Liver (tissue), 9 donors: Measurements from ENCODE around the gene CCDC187. TPM values are rescaled to one million over a fixed set of nuclear protein-coding genes. Genes with fewer than 3 reads are reported as not detected.

Experiments
- DNase-seq: peaks from one replicate; pipeline ENCODE4 v3.0.0-alpha.2; 2017; ENCODE audit warnings: low spot score
- H3K27ac ChIP-seq, 2 donors: one replicate each; pipeline ENCODE4 v1.7.0; 2013; ENCODE audit warnings: inconsistent platforms in 2 of 2, low read length in 2 of 2, control low read depth in 1 of 2, low read depth in 1 of 2, mild to moderate bottlenecking in 1 of 2
- H3K27me3 ChIP-seq, 4 donors: one replicate each; pipeline versions ENCODE4 v1.6.1 to v1.7.0; 2013; ENCODE audit warnings: low read length in 3 of 4, inconsistent platforms in 1 of 4, mild to moderate bottlenecking in 1 of 4, moderate library complexity in 1 of 4; ENCODE audit not compliant: control insufficient read depth in 4 of 4, insufficient read depth in 4 of 4
- H3K36me3 ChIP-seq, 4 donors: one replicate each; pipeline versions ENCODE4 v1.6.1 to v1.7.0; 2013; ENCODE audit warnings: low read length in 3 of 4, mild to moderate bottlenecking in 3 of 4, low read depth in 1 of 4, moderate library complexity in 1 of 4; ENCODE audit not compliant: control insufficient read depth in 4 of 4, insufficient read depth in 3 of 4
- H3K4me1 ChIP-seq, 4 donors: one replicate each; pipeline versions ENCODE4 v1.6.1 to v1.7.0; 2013; ENCODE audit warnings: low read length in 3 of 4, mild to moderate bottlenecking in 3 of 4, moderate library complexity in 1 of 4; ENCODE audit not compliant: control insufficient read depth in 4 of 4, insufficient read depth in 4 of 4
- H3K4me3 ChIP-seq, 3 donors: one replicate each; pipeline versions ENCODE4 v1.6.1 to v1.7.0; 2013; ENCODE audit warnings: low read length in 3 of 3, control low read depth in 1 of 3, low read depth in 1 of 3, mild to moderate bottlenecking in 1 of 3
- H3K9ac ChIP-seq, 2 donors: one replicate each; pipeline ENCODE4 v1.7.0; 2013; ENCODE audit warnings: low read length in 2 of 2, mild to moderate bottlenecking in 2 of 2, moderate library complexity in 2 of 2, control low read depth in 1 of 2, low read depth in 1 of 2
- H3K9me3 ChIP-seq, 4 donors: one replicate each; pipeline versions ENCODE4 v1.6.1 to v1.7.0; 2013; ENCODE audit warnings: low read length in 3 of 4; ENCODE audit not compliant: control insufficient read depth in 4 of 4
- EGR1 ChIP-seq, 2 donors: IDR thresholded peaks; 2 replicates each; pipeline ENCODE4 v1.6.1; 2016 to 2018; ENCODE audit warnings: antibody characterized with exemption in 2 of 2, low read depth in 2 of 2
- GABPA ChIP-seq, 2 donors: IDR thresholded peaks in 1 of 2; conservative IDR thresholded peaks in 1 of 2; 2 replicates each; pipeline ENCODE4 v1.6.1; 2016; ENCODE audit warnings: antibody characterized with exemption in 2 of 2, mild to moderate bottlenecking in 1 of 2, moderate library complexity in 1 of 2
- HNF4A ChIP-seq, 2 donors: conservative IDR thresholded peaks; 2 replicates each; pipeline ENCODE4 v1.6.1; 2016; ENCODE audit warnings: antibody characterized with exemption in 2 of 2, mild to moderate bottlenecking in 2 of 2
- HNF4G ChIP-seq: IDR thresholded peaks from 2 replicates; pipeline ENCODE4 v1.6.1; 2016; ENCODE audit warnings: antibody characterized with exemption
- JUND ChIP-seq, 2 donors: IDR thresholded peaks; 2 replicates each; pipeline ENCODE4 v1.6.1; 2016; ENCODE audit warnings: antibody characterized with exemption in 2 of 2
- NR2F2 ChIP-seq: IDR thresholded peaks from 2 replicates; pipeline ENCODE4 v1.6.1; 2016; ENCODE audit warnings: antibody characterized with exemption
- RAD21 ChIP-seq, 2 donors: IDR thresholded peaks; 2 replicates each; pipeline ENCODE4 v1.6.1; 2016; ENCODE audit warnings: antibody characterized with exemption in 2 of 2, mild to moderate bottlenecking in 2 of 2
- RXRA ChIP-seq, 2 donors: IDR thresholded peaks; 2 replicates each; pipeline ENCODE4 v1.6.1; 2017 to 2018; ENCODE audit warnings: antibody characterized with exemption in 2 of 2, mild to moderate bottlenecking in 1 of 2
- SP1 ChIP-seq: IDR thresholded peaks from 2 replicates; pipeline ENCODE4 v1.6.1; 2018; ENCODE audit warnings: antibody characterized with exemption, mild to moderate bottlenecking
- TAF1 ChIP-seq: conservative IDR thresholded peaks from 2 replicates; pipeline ENCODE4 v1.6.1; 2016; ENCODE audit warnings: antibody characterized with exemption, mild to moderate bottlenecking
- YY1 ChIP-seq: IDR thresholded peaks from 2 replicates; pipeline ENCODE4 v1.6.1; 2016; ENCODE audit warnings: antibody characterized with exemption, mild to moderate bottlenecking
- WGBS: extraction: QIAGEN DNeasy Blood & Tissue Kit; methylation state at CpG from one replicate; pipeline ENCODE4 v1.1.7; 2013; 5-methylcytosine and 5-hydroxymethylcytosine counted together
- polyA plus RNA-seq, 2 donors: library from polyadenylated mRNA; stranded (reverse) in 1 of 2; unstranded in 1 of 2; fragments of 200-250 nt in 1 of 2; fragments of >200 nt in 1 of 2; fragmentation: Nextera tagmentation in 1 of 2; extraction: Ambion mirVana in 1 of 2; gene quantifications; one replicate each; pipeline versions ENCODE4 v1.2.1 to v1.2.3, GENCODE V29; 2013 to 2015
- total RNA-seq, 2 donors: library from RNA; depleted of rRNA; stranded (reverse); fragments of >200 nt; gene quantifications; one replicate each; pipeline ENCODE4 v1.2.3, GENCODE V29; 2014
- TF ChIP-seq, protein P1 (sequence below): IDR thresholded peaks from 2 replicates; pipeline ENCODE4 v1.6.1; 2016; ENCODE audit warnings: antibody characterized with exemption
- TF ChIP-seq, protein P2 (sequence below): IDR thresholded peaks from 2 replicates; pipeline ENCODE4 v1.6.1; 2016; ENCODE audit warnings: antibody characterized with exemption
- TF ChIP-seq, protein P3 (sequence below): IDR thresholded peaks from 2 replicates; pipeline ENCODE4 v1.6.1; 2016; ENCODE audit warnings: antibody characterized with exemption, mild to moderate bottlenecking
- TF ChIP-seq, protein P4 (sequence below): IDR thresholded peaks from 2 replicates; pipeline ENCODE4 v1.6.1; 2016; ENCODE audit warnings: antibody characterized with exemption
- TF ChIP-seq, protein P5 (sequence below): fragments of 150-350 bp; IDR thresholded peaks from 2 replicates; pipeline ENCODE4 v1.5.1; 2017; ENCODE audit warnings: improper control_type of control experiment, low read depth, low read length; ENCODE audit not compliant: missing input control
- donor health status: healthy.
- donor health status: healthy.
- donor health status: healthy.
- donor health status: healthy.
- donor health status: healthy.

Gene CCDC187
- total and polyA plus RNA-seq, 4 donors, result 0.05 TPM; not detected in 3

GRCh38 chr9:136264031-136264430, 39.9 kb downstream of the CCDC187 start:
- no peak overlapping the region for H3K27ac ChIP-seq

More at GRCh38 chr9:136264031-136264430, 39.9 kb downstream of the CCDC187 start:
- no peaks in the 10 kb centered on the region for H3K27me3 ChIP-seq
- no peak overlapping the region for H3K9ac ChIP-seq
- H3K36me3 ChIP-seq, result no peaks in the 10 kb centered on the region
- H3K9me3 ChIP-seq, result no peaks in the 10 kb centered on the region
- no peak for TF ChIP-seq YY1
- TF ChIP-seq, protein P1, sequence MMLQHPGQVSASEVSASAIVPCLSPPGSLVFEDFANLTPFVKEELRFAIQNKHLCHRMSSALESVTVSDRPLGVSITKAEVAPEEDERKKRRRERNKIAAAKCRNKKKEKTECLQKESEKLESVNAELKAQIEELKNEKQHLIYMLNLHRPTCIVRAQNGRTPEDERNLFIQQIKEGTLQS, result no peak
- TF ChIP-seq EGR1 (IDR thresholded peaks at IDR 0.05; ENCODE audit: low read depth in 2 of 2), result no peak
- no peak for TF ChIP-seq NR2F2
- TF ChIP-seq, protein P2, sequence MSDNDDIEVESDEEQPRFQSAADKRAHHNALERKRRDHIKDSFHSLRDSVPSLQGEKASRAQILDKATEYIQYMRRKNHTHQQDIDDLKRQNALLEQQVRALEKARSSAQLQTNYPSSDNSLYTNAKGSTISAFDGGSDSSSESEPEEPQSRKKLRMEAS, result no peak
- TF ChIP-seq TAF1, result no peak
- TF ChIP-seq, protein P3, sequence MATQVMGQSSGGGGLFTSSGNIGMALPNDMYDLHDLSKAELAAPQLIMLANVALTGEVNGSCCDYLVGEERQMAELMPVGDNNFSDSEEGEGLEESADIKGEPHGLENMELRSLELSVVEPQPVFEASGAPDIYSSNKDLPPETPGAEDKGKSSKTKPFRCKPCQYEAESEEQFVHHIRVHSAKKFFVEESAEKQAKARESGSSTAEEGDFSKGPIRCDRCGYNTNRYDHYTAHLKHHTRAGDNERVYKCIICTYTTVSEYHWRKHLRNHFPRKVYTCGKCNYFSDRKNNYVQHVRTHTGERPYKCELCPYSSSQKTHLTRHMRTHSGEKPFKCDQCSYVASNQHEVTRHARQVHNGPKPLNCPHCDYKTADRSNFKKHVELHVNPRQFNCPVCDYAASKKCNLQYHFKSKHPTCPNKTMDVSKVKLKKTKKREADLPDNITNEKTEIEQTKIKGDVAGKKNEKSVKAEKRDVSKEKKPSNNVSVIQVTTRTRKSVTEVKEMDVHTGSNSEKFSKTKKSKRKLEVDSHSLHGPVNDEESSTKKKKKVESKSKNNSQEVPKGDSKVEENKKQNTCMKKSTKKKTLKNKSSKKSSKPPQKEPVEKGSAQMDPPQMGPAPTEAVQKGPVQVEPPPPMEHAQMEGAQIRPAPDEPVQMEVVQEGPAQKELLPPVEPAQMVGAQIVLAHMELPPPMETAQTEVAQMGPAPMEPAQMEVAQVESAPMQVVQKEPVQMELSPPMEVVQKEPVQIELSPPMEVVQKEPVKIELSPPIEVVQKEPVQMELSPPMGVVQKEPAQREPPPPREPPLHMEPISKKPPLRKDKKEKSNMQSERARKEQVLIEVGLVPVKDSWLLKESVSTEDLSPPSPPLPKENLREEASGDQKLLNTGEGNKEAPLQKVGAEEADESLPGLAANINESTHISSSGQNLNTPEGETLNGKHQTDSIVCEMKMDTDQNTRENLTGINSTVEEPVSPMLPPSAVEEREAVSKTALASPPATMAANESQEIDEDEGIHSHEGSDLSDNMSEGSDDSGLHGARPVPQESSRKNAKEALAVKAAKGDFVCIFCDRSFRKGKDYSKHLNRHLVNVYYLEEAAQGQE, result no peak
- TF ChIP-seq, protein P4, sequence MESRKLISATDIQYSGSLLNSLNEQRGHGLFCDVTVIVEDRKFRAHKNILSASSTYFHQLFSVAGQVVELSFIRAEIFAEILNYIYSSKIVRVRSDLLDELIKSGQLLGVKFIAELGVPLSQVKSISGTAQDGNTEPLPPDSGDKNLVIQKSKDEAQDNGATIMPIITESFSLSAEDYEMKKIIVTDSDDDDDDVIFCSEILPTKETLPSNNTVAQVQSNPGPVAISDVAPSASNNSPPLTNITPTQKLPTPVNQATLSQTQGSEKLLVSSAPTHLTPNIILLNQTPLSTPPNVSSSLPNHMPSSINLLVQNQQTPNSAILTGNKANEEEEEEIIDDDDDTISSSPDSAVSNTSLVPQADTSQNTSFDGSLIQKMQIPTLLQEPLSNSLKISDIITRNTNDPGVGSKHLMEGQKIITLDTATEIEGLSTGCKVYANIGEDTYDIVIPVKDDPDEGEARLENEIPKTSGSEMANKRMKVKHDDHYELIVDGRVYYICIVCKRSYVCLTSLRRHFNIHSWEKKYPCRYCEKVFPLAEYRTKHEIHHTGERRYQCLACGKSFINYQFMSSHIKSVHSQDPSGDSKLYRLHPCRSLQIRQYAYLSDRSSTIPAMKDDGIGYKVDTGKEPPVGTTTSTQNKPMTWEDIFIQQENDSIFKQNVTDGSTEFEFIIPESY, result no peak
- TF ChIP-seq, protein P5, sequence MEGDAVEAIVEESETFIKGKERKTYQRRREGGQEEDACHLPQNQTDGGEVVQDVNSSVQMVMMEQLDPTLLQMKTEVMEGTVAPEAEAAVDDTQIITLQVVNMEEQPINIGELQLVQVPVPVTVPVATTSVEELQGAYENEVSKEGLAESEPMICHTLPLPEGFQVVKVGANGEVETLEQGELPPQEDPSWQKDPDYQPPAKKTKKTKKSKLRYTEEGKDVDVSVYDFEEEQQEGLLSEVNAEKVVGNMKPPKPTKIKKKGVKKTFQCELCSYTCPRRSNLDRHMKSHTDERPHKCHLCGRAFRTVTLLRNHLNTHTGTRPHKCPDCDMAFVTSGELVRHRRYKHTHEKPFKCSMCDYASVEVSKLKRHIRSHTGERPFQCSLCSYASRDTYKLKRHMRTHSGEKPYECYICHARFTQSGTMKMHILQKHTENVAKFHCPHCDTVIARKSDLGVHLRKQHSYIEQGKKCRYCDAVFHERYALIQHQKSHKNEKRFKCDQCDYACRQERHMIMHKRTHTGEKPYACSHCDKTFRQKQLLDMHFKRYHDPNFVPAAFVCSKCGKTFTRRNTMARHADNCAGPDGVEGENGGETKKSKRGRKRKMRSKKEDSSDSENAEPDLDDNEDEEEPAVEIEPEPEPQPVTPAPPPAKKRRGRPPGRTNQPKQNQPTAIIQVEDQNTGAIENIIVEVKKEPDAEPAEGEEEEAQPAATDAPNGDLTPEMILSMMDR, result no peak
- TF ChIP-seq RAD21 (IDR thresholded peaks at IDR 0.05), result no peak
- TF ChIP-seq RXRA (IDR thresholded peaks at IDR 0.05), result no peak
- TF ChIP-seq JUND (IDR thresholded peaks at IDR 0.05), result no peak
- TF ChIP-seq GABPA (IDR thresholded peaks at IDR 0.05 in 1 of 2, conservative IDR thresholded peaks at IDR 0.05 in 1 of 2), result no peak
- no peak for TF ChIP-seq HNF4A (conservative IDR thresholded peaks at IDR 0.05)
- no peak for TF ChIP-seq SP1
- no peak for TF ChIP-seq HNF4G
- peaks cover 0 to 5% (median 2%) of the 10 kb centered on the region in 4 donors for H3K4me1 ChIP-seq
- H3K4me3 ChIP-seq, result no peak overlapping the region
- DNase-seq, result no peak
- 84% methylated on average over 19 of the region's 19 CpGs for WGBS
